Activated naive CD4-positive, alpha-beta T cell treated with Interleukin-2 at 50 U/mL for 16 hours (primary cell): Measurements from ENCODE around the gene ARSG.
"Not testable (repeated sequence)": the region's sequence is repeated elsewhere in the genome, so short reads cannot be mapped to it uniquely, and the experiment has no call there.

Experiments used
- DNase-seq: peaks from one replicate; pipeline ENCODE4 v3.0.0-alpha.2; 2020

Gene ARSG

GRCh38 chr17:68281965-68282364 lies 9.3 kb upstream of the ARSG start:
- not testable (repeated sequence) for DNase-seq

- DNase-seq: no peak
Measured at GRCh38 chr17:68288375-68288774, 2.9 kb upstream of the ARSG start.

- DNase-seq: peak; percentile 14
Measured at GRCh38 chr17:68288804-68289203, 2.5 kb upstream of the ARSG start.

GRCh38 chr17:68289473-68289872 lies 1.8 kb upstream of the ARSG start:
- DNase-seq: no peak

- no peak for DNase-seq
Measured at GRCh38 chr17:68289936-68290267, 1.4 kb upstream of the ARSG start.

- peak; percentile 64 for DNase-seq
Measured at GRCh38 chr17:68290268-68290954, 884 bp upstream of the ARSG start.

DNA sequence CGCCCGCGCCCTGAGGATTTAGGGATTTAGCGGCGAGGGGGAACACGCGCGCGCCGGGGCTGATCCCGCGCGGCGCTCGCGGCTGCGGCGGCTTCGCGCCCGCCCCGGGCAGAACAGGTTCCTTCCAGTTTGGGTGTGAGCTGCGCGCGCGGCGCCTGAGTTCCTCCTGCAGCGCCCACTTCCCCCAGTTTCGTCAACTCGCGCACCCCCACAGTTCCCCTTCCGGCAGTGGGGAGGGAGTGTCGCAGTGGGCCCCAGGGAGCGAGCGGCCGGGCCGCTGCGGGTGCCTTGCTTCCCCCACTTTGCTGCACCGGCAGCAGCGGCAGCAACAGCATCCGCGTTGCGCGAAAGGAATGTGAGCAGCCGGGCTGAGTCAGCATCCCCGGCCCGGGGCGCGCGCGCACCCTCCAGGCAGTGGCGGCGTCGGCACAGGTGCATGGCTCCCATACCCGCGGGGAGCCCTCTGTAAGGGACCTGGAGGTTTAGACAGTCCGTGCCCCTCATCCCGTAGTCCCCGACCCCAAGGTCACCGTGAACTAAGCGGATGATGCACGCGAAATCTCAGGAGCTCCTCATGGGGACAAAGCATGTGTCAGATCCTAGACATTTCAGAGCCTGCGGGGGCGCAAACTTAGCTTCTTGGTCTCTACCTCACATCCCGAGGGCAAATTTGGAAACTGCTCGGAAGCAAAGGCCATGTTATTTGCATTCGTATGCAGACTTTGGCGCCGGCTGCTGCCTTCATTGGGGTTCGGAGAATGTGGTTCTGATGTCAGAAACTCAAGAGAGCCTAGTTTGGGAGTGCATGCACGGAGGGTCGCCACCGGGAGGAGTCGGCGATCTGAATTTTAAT lies 767 bp downstream of the ARSG start:
- DNase-seq: peak; percentile 92

- no peak for DNase-seq
Measured at GRCh38 chr17:68292689-68293040, 1.4 kb downstream of the ARSG start.

DNA sequence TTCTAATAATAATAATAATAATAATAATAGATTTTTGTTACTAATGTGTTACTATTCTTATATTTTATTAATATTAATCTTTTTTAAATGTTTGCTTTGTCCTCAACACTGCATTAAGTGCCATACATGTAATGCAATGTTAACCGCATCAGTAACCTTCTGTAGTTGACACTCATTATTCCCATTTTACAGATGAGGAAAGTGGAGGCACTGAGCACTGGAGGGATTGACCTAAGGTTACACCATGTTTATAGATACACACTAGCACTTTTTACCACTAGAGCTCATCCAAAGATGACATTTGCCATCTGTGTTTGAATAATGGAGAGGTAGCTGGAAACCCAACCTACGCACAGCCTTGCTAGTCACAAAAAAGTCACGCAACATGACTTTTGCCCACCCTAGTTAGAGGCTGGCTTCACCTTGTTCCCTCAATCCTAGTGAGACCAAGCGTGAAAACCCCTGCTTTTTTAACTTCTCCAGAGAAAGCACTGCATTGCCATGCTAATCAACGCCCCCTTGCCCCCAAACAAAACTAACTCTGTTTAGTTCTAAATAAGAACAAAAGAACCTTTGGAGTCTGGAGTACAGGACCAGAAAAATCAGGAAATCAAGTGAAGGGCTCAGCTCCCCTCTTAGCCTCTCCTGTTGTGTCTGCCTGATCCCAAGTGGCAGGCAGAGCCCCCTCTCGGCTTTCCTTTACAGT lies 2.3 kb downstream of the ARSG start:
- DNase-seq: no peak

- DNase-seq: no peak
Measured at GRCh38 chr17:68294196-68294555, 2.9 kb downstream of the ARSG start.

- no peak for DNase-seq
Measured at GRCh38 chr17:68294617-68295016, 3.3 kb downstream of the ARSG start.

GRCh38 chr17:68295086-68295485 lies 3.8 kb downstream of the ARSG start:
- DNase-seq: peak; percentile 77

- DNase-seq: peak; percentile 28
Measured at GRCh38 chr17:68296217-68297191, 5.2 kb downstream of the ARSG start.

- no peak for DNase-seq
Measured at GRCh38 chr17:68297195-68297594, 5.9 kb downstream of the ARSG start.

GRCh38 chr17:68298601-68299000 lies 7.3 kb downstream of the ARSG start:
- DNase-seq: no peak

GRCh38 chr17:68299817-68300216 lies 8.5 kb downstream of the ARSG start:
- DNase-seq: no peak

GRCh38 chr17:68301438-68301959 lies 10.2 kb downstream of the ARSG start:
- DNase-seq: no peak

- DNase-seq: no peak
Measured at GRCh38 chr17:68302066-68302564, 10.8 kb downstream of the ARSG start.

DNA sequence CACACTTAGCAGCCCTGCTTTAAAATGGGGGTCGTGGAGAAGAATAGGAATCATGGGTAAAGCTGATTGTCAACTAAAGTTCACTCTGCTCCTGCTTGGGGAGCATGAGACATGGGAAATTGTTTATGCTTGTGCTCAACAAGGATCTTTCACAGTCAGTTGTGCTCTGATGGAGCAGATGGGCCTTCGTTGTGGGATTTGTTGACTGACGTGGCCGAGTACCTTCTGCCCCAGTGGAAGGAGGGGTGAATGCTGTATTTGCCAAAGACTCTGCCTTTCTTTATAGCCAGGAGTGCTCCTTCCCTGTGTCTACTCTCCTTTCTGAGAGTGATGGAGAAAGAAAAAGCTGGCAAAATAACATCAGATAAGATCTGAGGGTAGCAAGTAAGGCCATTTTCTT lies 11.4 kb downstream of the ARSG start:
- DNase-seq: no peak

DNA sequence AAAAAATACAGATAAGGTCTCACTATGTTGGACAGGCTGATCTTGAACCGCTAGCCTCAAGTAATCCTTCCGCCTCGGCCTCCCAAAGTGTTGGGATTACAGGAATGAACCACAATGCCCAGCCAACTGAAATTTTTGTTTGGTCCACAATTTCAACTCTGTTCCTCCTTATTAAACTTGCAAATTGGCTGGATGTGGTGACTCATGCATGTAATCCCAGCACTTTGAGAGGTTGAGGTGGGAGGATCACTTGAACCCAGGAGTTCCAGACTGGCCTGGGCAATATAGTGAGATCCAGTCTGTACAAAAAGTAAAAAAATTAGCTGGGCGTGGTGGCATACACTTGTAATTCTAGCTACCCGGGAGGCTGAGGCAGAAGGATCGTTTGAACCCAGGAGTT lies 13.4 kb downstream of the ARSG start:
- DNase-seq: no peak

DNA sequence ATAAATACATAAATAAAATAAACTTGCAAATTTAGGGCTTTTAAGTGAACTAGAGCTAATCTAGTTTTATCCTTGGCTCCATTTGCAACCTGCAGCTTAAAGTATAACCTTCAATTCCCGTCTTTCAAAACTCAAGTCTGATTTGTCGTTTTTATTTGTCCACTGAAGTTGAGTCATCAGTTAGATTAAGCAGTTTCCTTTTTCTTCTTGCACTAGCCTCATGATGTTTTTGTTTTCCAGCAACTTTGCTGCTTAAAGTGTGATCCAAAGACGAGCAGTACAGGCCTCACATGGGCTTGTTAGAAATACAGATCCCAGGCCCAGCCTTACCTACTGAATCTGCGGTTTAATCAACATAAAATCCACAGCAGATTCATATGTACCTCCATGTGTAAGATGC lies 13.8 kb downstream of the ARSG start:
- DNase-seq: no peak

GRCh38 chr17:68306819-68307218 lies 15.5 kb downstream of the ARSG start:
- DNase-seq: no peak
